GM23248 (cell line): ENCODE results near the gene LGI2. TPM values are rescaled to one million over a fixed set of nuclear protein-coding genes. Genes with fewer than 3 reads are reported as not detected.

ENCODE experiments used
- DNase-seq: peaks from one replicate; pipeline ENCODE4 v3.0.0-alpha.2; 2015
- H2AFZ ChIP-seq: fragments of 200-600 bp; sonication (generic); 2 replicates; pipeline ENCODE4 v1.6.1; 2016; ENCODE audit warnings: antibody characterized with exemption
- H3F3A ChIP-seq: fragments of 200-600 bp; sonication (generic); 2 replicates; pipeline ENCODE4 v1.6.1; 2016; ENCODE audit warnings: mild to moderate bottlenecking, antibody characterized with exemption, mixed run types; ENCODE audit not compliant: insufficient read depth
- H3K27ac ChIP-seq: fragments of 200-600 bp; sonication (generic); 2 replicates; pipeline ENCODE4 v1.5.1; 2016; ENCODE audit warnings: mild to moderate bottlenecking
- H3K27me3 ChIP-seq: fragments of 200-600 bp; sonication (generic); replicated peaks from 2 replicates; pipeline ENCODE4 v1.6.1; 2016; ENCODE audit warnings: mild to moderate bottlenecking; ENCODE audit not compliant: insufficient read depth
- H3K36me3 ChIP-seq: fragments of 200-600 bp; sonication (generic); 2 replicates; pipeline ENCODE4 v1.6.1; 2016; ENCODE audit warnings: low read depth, mild to moderate bottlenecking
- H3K4me1 ChIP-seq: fragments of 200-600 bp; sonication (generic); 2 replicates; pipeline ENCODE4 v1.6.1; 2016; ENCODE audit warnings: mild to moderate bottlenecking; ENCODE audit not compliant: insufficient read depth
- H3K4me2 ChIP-seq: fragments of 200-600 bp; sonication (generic); one replicate; pipeline ENCODE4 v1.6.1; 2016; ENCODE audit warnings: mild to moderate bottlenecking; ENCODE audit not compliant: unreplicated experiment
- H3K4me3 ChIP-seq: fragments of 200-600 bp; sonication (generic); 2 replicates; pipeline ENCODE4 v1.5.1; 2016; ENCODE audit warnings: mild to moderate bottlenecking
- H3K79me2 ChIP-seq: fragments of 200-600 bp; sonication (generic); 2 replicates; pipeline ENCODE4 v1.6.1; 2016; ENCODE audit warnings: mild to moderate bottlenecking; ENCODE audit not compliant: insufficient read depth
- H3K9ac ChIP-seq: fragments of 200-600 bp; sonication (generic); 2 replicates; pipeline ENCODE4 v1.6.1; 2016; ENCODE audit warnings: mild to moderate bottlenecking
- H3K9me2 ChIP-seq: fragments of 200-600 bp; sonication (generic); 2 replicates; pipeline ENCODE4 v1.6.1; 2016; ENCODE audit warnings: mixed run types, mild to moderate bottlenecking, moderate library complexity; ENCODE audit not compliant: insufficient read depth
- H3K9me3 ChIP-seq: fragments of 200-600 bp; sonication (generic); one replicate; pipeline ENCODE4 v1.6.1; 2017; ENCODE audit warnings: low read depth
- H4K20me1 ChIP-seq: fragments of 200-600 bp; sonication (generic); 2 replicates; pipeline ENCODE4 v1.6.0; 2016; ENCODE audit not compliant: insufficient read depth
- EZH2 ChIP-seq: fragments of 200-600 bp; sonication (generic); IDR thresholded peaks from 2 replicates; pipeline ENCODE4 v1.6.1; 2018; ENCODE audit warnings: antibody characterized with exemption, mild to moderate bottlenecking; ENCODE audit not compliant: insufficient read depth, poor library complexity, severe bottlenecking
- EZH2phosphoT487 ChIP-seq: fragments of 200-600 bp; sonication (generic); IDR thresholded peaks from 2 replicates; pipeline ENCODE4 v1.6.1; 2018; ENCODE audit warnings: antibody characterized with exemption, moderate library complexity, mild to moderate bottlenecking, low read depth; ENCODE audit not compliant: insufficient read depth
- WGBS, 2 experiments: methylation state at CpG; one replicate each; pipeline ENCODE4 v1.1.6; 2015 to 2017; ENCODE audit warnings: low lambda C conversion rate in 2 of 2, low coverage in 1 of 2; ENCODE audit errors: missing lambda C conversion rate in 2 of 2; 5-methylcytosine and 5-hydroxymethylcytosine counted together
- in situ Hi-C: fragments of 300-500 bp; cut with MboI; formaldehyde crosslinking; loops from 2 replicates; pipeline ENCODE4 v1.15.0; 2020
- polyA plus RNA-seq: library from polyadenylated mRNA; unstranded; fragments of >200 nt; fragmentation: Nextera tagmentation; extraction: Ambion mirVana; gene quantifications from 2 replicates; pipeline ENCODE4 v1.2.1, GENCODE V29; 2016
- total RNA-seq: library from RNA; depleted of rRNA; stranded (reverse); fragments of >200 nt; shearing (Covaris generic); gene quantifications from 2 replicates; pipeline ENCODE4 v1.2.3, GENCODE V29; 2014

The LGI2 gene
- total and polyA plus RNA-seq, 2 experiments from 2014 or later, result not detected

- Histone ChIP-seq H3K4me3 (peak overlapping the region; percentile 66), H3K36me3 (no peaks in the 10 kb centered on the region), H3K9me2 (no peaks in the 10 kb centered on the region), H3K27ac (peak overlapping the region; percentile 48), H2AFZ (peak overlapping the region; percentile 70), H3K79me2 (no peaks in the 10 kb centered on the region), H3K4me1 (0 out of 2 replicates have a peak, but pooled peaks cover 4% of the 10 kb centered on the region), H4K20me1 (no peaks in the 10 kb centered on the region), H3K27me3 (no peaks in the 10 kb centered on the region), H3K4me2 (peak overlapping the region; percentile 91), H3K9ac (peak overlapping the region; percentile 64), H3K9me3 (no peaks in the 10 kb centered on the region), H3F3A (no peaks in the 10 kb centered on the region)
- WGBS, 2 experiments, result 53 to 62% methylated on average over 7 of the region's 7 CpGs
- TF ChIP-seq EZH2phosphoT487 (no peak), EZH2 (no peak)
- peak; percentile 57 for DNase-seq
- in situ Hi-C loops, result no loop called here
These were observed 51.2 kb downstream of the LGI2 start for GRCh38 chr4:24979554-24979953.

GRCh38 chr4:24978291-24979075 is 52.3 kb downstream of the LGI2 start:
- no peak overlapping the region for H3K4me2 ChIP-seq
- DNase-seq, result peak; percentile 33

GRCh38 chr4:24975510-24975909 is 55.2 kb downstream of the LGI2 start:
- Histone ChIP-seq H3K36me3 (no peaks in the 10 kb centered on the region), H3F3A (peaks cover 7% of the 10 kb centered on the region; the same call in 1 of the 2 replicates), H3K27me3 (no peaks in the 10 kb centered on the region; the same call in 1 of the 2 replicates), H2AFZ (no peak overlapping the region), H3K9me3 (no peaks in the 10 kb centered on the region), H3K4me3 (no peak overlapping the region), H3K9ac (no peak overlapping the region), H3K27ac (no peak overlapping the region), H3K9me2 (no peaks in the 10 kb centered on the region), H3K4me1 (peaks cover 14% of the 10 kb centered on the region), H3K79me2 (no peaks in the 10 kb centered on the region), H3K4me2 (no peak overlapping the region), H4K20me1 (no peaks in the 10 kb centered on the region)
- TF ChIP-seq EZH2, result no peak
- no peak for TF ChIP-seq EZH2phosphoT487
- no peak for DNase-seq
- 40 to 42% methylated on average over 3 to 4 of the region's 4 CpGs for WGBS, 2 experiments
- in situ Hi-C loops, result no loop called here

More at GRCh38 chr4:24978291-24979075, 52.3 kb downstream of the LGI2 start:
- H2AFZ ChIP-seq, result peak overlapping the region; percentile 46; the same call in 1 of the 2 replicates
- peaks cover 7% of the 10 kb centered on the region for H3K4me1 ChIP-seq
- no peaks in the 10 kb centered on the region for H3K27me3 ChIP-seq
- 65 to 66% methylated on average over 9 of the region's 9 CpGs for WGBS, 2 experiments
- H3F3A ChIP-seq, result no peaks in the 10 kb centered on the region
- in situ Hi-C loops, result no loop called here
- H4K20me1 ChIP-seq, result no peaks in the 10 kb centered on the region
- no peaks in the 10 kb centered on the region for H3K79me2 ChIP-seq
- H3K36me3 ChIP-seq, result no peaks in the 10 kb centered on the region
- TF ChIP-seq EZH2phosphoT487, result no peak
- TF ChIP-seq EZH2, result no peak
- H3K9ac ChIP-seq, result no peak overlapping the region
- no peaks in the 10 kb centered on the region for H3K9me2 ChIP-seq
- no peaks in the 10 kb centered on the region for H3K9me3 ChIP-seq
- no peak overlapping the region for H3K4me3 ChIP-seq
- no peak overlapping the region for H3K27ac ChIP-seq

- DNase-seq, result no peak
- Histone ChIP-seq H3K79me2 (no peaks in the 10 kb centered on the region), H3F3A (peaks cover 7% of the 10 kb centered on the region; the same call in 1 of the 2 replicates), H3K9me2 (no peaks in the 10 kb centered on the region), H3K4me3 (no peak overlapping the region), H3K9ac (no peak overlapping the region), H3K27me3 (no peaks in the 10 kb centered on the region; the same call in 1 of the 2 replicates), H3K4me2 (no peak overlapping the region), H3K4me1 (peaks cover 14% of the 10 kb centered on the region), H3K36me3 (no peaks in the 10 kb centered on the region), H2AFZ (no peak overlapping the region), H3K27ac (no peak overlapping the region), H3K9me3 (no peaks in the 10 kb centered on the region), H4K20me1 (no peaks in the 10 kb centered on the region)
- no peak for TF ChIP-seq EZH2phosphoT487
- in situ Hi-C loops, result no loop called here
- 89% methylated on average over 24 of the region's 24 CpGs for WGBS, 2 experiments
These were observed 56.8 kb downstream of the LGI2 start for GRCh38 chr4:24973747-24974601.
